HepG2 (cell line): Measurements from ENCODE around the gene NRG2. TPM values are rescaled to one million over a fixed set of nuclear protein-coding genes. Genes with fewer than 3 reads are reported as not detected.

Experiments
- ATAC-seq: fragments of 200-7000 bp; cut with Tn5 transposase; 3 replicates; pipeline ENCODE4 v1.9.1; 2020; ENCODE audit warnings: mild to moderate bottlenecking, moderate library complexity
- BruUV-seq: library from RNA; stranded (reverse); fragments of 400-500 nt; replicated peaks from 2 replicates; lab custom pipeline; 2021; lab: Mats Ljungman, UMichigan
- CTCF ChIA-PET: fragments of 300-600 bp; formaldehyde crosslinking; extraction: SDS; loops from one replicate; lab custom pipeline; 2021; ENCODE audit warnings: low total read pairs, inconsistent platforms, low intra/inter-chr PET ratio; lab: Yijun Ruan, JAX
- POLR2A ChIA-PET: fragments of 350-600 bp; sonication (Branson Sonifier 250); formaldehyde crosslinking; loops from one replicate; lab custom pipeline; 2020; ENCODE audit warnings: antibody characterized with exemption, inconsistent platforms; lab: Yijun Ruan, JAX
- DNase-seq: peaks from one replicate; pipeline ENCODE4 v3.0.0-alpha.2; 2015; ENCODE audit warnings: low spot score
- FAIRE-seq: peaks from 3 replicates; lab custom pipeline; 2011; peaks lifted over from hg19 to GRCh38; lab: Jason Lieb, UNC
- H2AFZ ChIP-seq: one replicate; pipeline ENCODE4 v1.6.1; 2011; ENCODE audit warnings: low read length, inconsistent platforms
- H3K27ac ChIP-seq: fragments of 300-600 bp; 3 replicates; pipeline ENCODE4 v1.8.0; 2011; ENCODE audit warnings: mixed run types, mild to moderate bottlenecking, mixed read lengths, low read length, inconsistent platforms; ENCODE audit not compliant: insufficient read depth; ENCODE audit errors: extremely low read length
- H3K27me3 ChIP-seq, 2 experiments: fragments of 200-600 bp in 1 of 2; 2 replicates in 1 of 2; 3 replicates in 1 of 2; pipeline versions ENCODE4 v1.6.0 to v1.8.0; 2011; ENCODE audit warnings: low read length in 2 of 2, mild to moderate bottlenecking in 2 of 2, moderate library complexity in 2 of 2, inconsistent platforms in 1 of 2; ENCODE audit not compliant: insufficient read depth in 2 of 2, control insufficient read depth in 1 of 2
- H3K36me3 ChIP-seq, 2 experiments: fragments of 200-600 bp in 1 of 2; replicated peaks in 1 of 2; 2 replicates in 1 of 2; 3 replicates in 1 of 2; pipeline versions ENCODE4 v1.5.1 to v1.8.0; 2011; ENCODE audit warnings: low read length in 2 of 2, inconsistent platforms in 1 of 2; ENCODE audit not compliant: insufficient read depth in 2 of 2, control insufficient read depth in 1 of 2
- H3K4me1 ChIP-seq: 2 replicates; pipeline ENCODE4 v1.5.1; 2012; ENCODE audit warnings: low read length, inconsistent platforms; ENCODE audit not compliant: insufficient read depth
- H3K4me2 ChIP-seq: 2 replicates; pipeline ENCODE4 v1.6.0; 2011; ENCODE audit warnings: low read depth, low read length, inconsistent platforms
- H3K4me3 ChIP-seq, 3 experiments: fragments of 200-600 bp in 1 of 3; sonication (generic), shearing (Covaris generic) in 1 of 3; replicated peaks in 1 of 3; 2 replicates each; pipeline ENCODE4 v1.5.1; 2011 to 2016; ENCODE audit warnings: low read length in 3 of 3, inconsistent platforms in 2 of 3, low read depth in 2 of 3, mild to moderate bottlenecking in 2 of 3, control low read depth in 1 of 3, mixed read lengths in 1 of 3; ENCODE audit not compliant: insufficient read depth in 1 of 3
- H3K79me2 ChIP-seq: one replicate; pipeline ENCODE4 v1.6.1; 2011; ENCODE audit warnings: low read length, inconsistent platforms; ENCODE audit not compliant: insufficient read depth
- H3K9ac ChIP-seq: 2 replicates; pipeline ENCODE4 v1.6.0; 2011; ENCODE audit warnings: mild to moderate bottlenecking, low read depth, low read length, inconsistent platforms; ENCODE audit not compliant: insufficient read depth
- H3K9me3 ChIP-seq: 2 replicates; pipeline ENCODE4 v1.5.1; 2012; ENCODE audit warnings: mild to moderate bottlenecking, low read length
- H4K20me1 ChIP-seq: 2 replicates; pipeline ENCODE4 v1.6.0; 2011; ENCODE audit warnings: inconsistent platforms, mild to moderate bottlenecking, low read length, moderate library complexity; ENCODE audit not compliant: insufficient read depth
- FOXK2 ChIP-seq: fragments of 450-650 bp; IDR thresholded peaks from 2 replicates; pipeline ENCODE4 v1.6.1; 2016
- GATA4 ChIP-seq: sonication (generic); IDR thresholded peaks from 2 replicates; pipeline ENCODE4 v1.6.1; 2016; ENCODE audit warnings: antibody characterized with exemption, low read depth, borderline replicate concordance
- MBD4 ChIP-seq: IDR thresholded peaks from 2 replicates; pipeline ENCODE4 v1.6.1; 2012; ENCODE audit warnings: low read length, inconsistent platforms, borderline replicate concordance
- NFKBIZ ChIP-seq: IDR thresholded peaks from 2 replicates; pipeline ENCODE4 v1.6.1; 2018; ENCODE audit warnings: missing genetic modification reagents, missing compliant biosample characterization
- RARG ChIP-seq: sonication (generic); formaldehyde crosslinking; IDR thresholded peaks from 2 replicates; pipeline ENCODE4 v1.4.0; 2020; ENCODE audit warnings: low read depth, mild to moderate bottlenecking, missing genetic modification reagents
- RFX5 ChIP-seq: IDR thresholded peaks from 2 replicates; pipeline ENCODE4 v1.6.1; 2011; ENCODE audit warnings: low read depth, low read length, improper control_type of control experiment
- ZNF432 ChIP-seq: sonication (generic); formaldehyde crosslinking; IDR thresholded peaks from 2 replicates; pipeline ENCODE4 v1.5.0; 2020; ENCODE audit warnings: missing genetic modification reagents, mild to moderate bottlenecking, borderline replicate concordance
- ZNF441 ChIP-seq: sonication (generic); formaldehyde crosslinking; IDR thresholded peaks from 2 replicates; pipeline ENCODE4 v1.7.0; 2021; ENCODE audit warnings: missing genetic modification reagents, borderline replicate concordance
- ZNF460 ChIP-seq: sonication (generic); formaldehyde crosslinking; IDR thresholded peaks from 2 replicates; pipeline ENCODE4 v1.5.1; 2020; ENCODE audit warnings: missing genetic modification reagents, mild to moderate bottlenecking, borderline replicate concordance
- WGBS: methylation state at CpG from one replicate; pipeline ENCODE4 v1.1.6; 2017; ENCODE audit warnings: low lambda C conversion rate; 5-methylcytosine and 5-hydroxymethylcytosine counted together
- in situ Hi-C: cut with HindIII; loops from 2 replicates; pipeline ENCODE4 v1.10.0; 2017; ENCODE audit warnings: low pct_unique_long_range_greater_than_20kb; ENCODE audit not compliant: extremely low pct_ligation_motif_present
- intact Hi-C: fragments of 100-400 bp; cut with micrococcal nuclease; formaldehyde crosslinking; loops from one replicate; pipeline ENCODE4 v1.10.0; 2022; ENCODE audit not compliant: unreplicated experiment
- polyA plus RNA-seq, 8 experiments: library from polyadenylated mRNA; depleted of rRNA in 3 of 8; stranded (reverse) in 7 of 8; unstranded in 1 of 8; fragments of >200 nt; fragmentation: Illumina TruSeq in 4 of 8; extraction: Trizol in 4 of 8; gene quantifications; 2 replicates each; pipeline versions ENCODE4 v1.2.1 to v1.2.3, GENCODE V29; 2011 to 2016; ENCODE audit warnings: low read depth in 4 of 8, missing spikeins in 1 of 8, mixed read lengths in 1 of 8; ENCODE audit not compliant: insufficient read depth in 1 of 8
- total RNA-seq, 5 experiments: library from RNA; depleted of rRNA; stranded (reverse); fragments of >200 nt; fragmentation: Illumina TruSeq; extraction: Trizol; gene quantifications; 2 replicates each; pipeline ENCODE4 v1.2.3, GENCODE V29; 2016; ENCODE audit warnings: low read depth in 1 of 5
- TF ChIP-seq, protein P1 (sequence below): sonication (generic); formaldehyde crosslinking; IDR thresholded peaks from 2 replicates; pipeline ENCODE4 v1.8.1; 2023; ENCODE audit warnings: missing genetic modification reagents, inconsistent platforms, borderline replicate concordance
- TF ChIP-seq, protein P2 (sequence below): sonication (generic); formaldehyde crosslinking; IDR thresholded peaks from 2 replicates; pipeline ENCODE4 v1.4.0; 2020; ENCODE audit warnings: low read depth, mild to moderate bottlenecking, missing genetic modification reagents

Gene NRG2
- total and polyA plus RNA-seq, 2 of the 13 experiments (the other 11 are each of a cell fraction or from before 2014, with no cell fraction given), result not detected

DNA sequence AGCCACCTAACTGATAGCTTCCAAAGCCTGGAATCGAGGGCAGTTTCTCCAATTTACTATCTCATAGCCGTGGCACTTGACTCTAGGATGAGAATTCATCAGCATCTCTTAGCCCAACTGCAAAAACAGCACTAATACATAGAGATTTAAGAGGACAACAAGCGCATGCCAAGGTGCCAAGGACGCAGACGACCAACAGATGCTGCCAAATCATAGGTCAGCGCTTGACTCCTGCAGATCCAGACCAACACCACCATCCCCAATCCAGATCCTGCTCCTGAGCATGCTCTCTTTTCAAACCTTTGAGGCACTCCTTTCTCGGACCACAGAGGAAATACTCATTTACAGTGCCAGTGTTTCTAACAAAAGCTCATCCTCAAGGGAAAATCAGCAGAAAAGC, 24.6 kb downstream of the NRG2 start:
- CTCF ChIA-PET, result no interaction called here
- FAIRE-seq, result no peak
- POLR2A ChIA-PET, result no interaction called here
- intact Hi-C loops, result no loop called here
- Histone ChIP-seq H2AFZ (no peak overlapping the region), H3K4me2 (no peak overlapping the region), H3K4me1 (peaks cover 22% of the 10 kb centered on the region), H3K79me2 (no peaks in the 10 kb centered on the region), H3K27me3 (peaks cover 3 to 25% of the 10 kb centered on the region in 2 experiments; a peak in 3 of 5 replicates), H3K9me3 (no peaks in the 10 kb centered on the region), H3K27ac (no peak overlapping the region), H4K20me1 (no peaks in the 10 kb centered on the region), H3K4me3 (no peak overlapping the region), H3K9ac (no peak overlapping the region), H3K36me3 (no peaks in the 10 kb centered on the region)
- DNase-seq, result no peak
- no peak for TF ChIP-seq NFKBIZ
- no peak for TF ChIP-seq ZNF460
- no peak for TF ChIP-seq RFX5
- TF ChIP-seq MBD4, result no peak
- TF ChIP-seq, protein P1, sequence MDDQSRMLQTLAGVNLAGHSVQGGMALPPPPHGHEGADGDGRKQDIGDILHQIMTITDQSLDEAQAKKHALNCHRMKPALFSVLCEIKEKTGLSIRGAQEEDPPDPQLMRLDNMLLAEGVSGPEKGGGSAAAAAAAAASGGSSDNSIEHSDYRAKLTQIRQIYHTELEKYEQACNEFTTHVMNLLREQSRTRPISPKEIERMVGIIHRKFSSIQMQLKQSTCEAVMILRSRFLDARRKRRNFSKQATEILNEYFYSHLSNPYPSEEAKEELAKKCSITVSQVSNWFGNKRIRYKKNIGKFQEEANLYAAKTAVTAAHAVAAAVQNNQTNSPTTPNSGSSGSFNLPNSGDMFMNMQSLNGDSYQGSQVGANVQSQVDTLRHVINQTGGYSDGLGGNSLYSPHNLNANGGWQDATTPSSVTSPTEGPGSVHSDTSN (CRISPR knock-in tag), result no peak
- TF ChIP-seq FOXK2, result no peak
- TF ChIP-seq ZNF432, result no peak
- no peak for TF ChIP-seq RARG
- TF ChIP-seq, protein P2, sequence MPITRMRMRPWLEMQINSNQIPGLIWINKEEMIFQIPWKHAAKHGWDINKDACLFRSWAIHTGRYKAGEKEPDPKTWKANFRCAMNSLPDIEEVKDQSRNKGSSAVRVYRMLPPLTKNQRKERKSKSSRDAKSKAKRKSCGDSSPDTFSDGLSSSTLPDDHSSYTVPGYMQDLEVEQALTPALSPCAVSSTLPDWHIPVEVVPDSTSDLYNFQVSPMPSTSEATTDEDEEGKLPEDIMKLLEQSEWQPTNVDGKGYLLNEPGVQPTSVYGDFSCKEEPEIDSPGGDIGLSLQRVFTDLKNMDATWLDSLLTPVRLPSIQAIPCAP (CRISPR knock-in tag), result no peak
- TF ChIP-seq GATA4, result no peak
- no peak for TF ChIP-seq ZNF441 (CRISPR knock-in tag)
- WGBS, result 35% methylated on average over 7 of the region's 7 CpGs
- ATAC-seq, result no peak
- in situ Hi-C loops, result no loop called here
- BruUV-seq, result no TSS peak
